A549 (cell line): ENCODE results near the gene COPS7A. TPM values are rescaled to one million over a fixed set of nuclear protein-coding genes. Genes with fewer than 3 reads are reported as not detected.
A peak's percentile ranks its signal among the peaks of the same experiment; 100 is the strongest.

Source experiments
- ATAC-seq, 2 experiments: fragments of 200-7000 bp in 1 of 2; fragments of >200 bp in 1 of 2; cut with Nextera tagmentation in 1 of 2; cut with Tn5 transposase in 1 of 2; 3 replicates each; pipeline versions ENCODE4 v1.8.0 to v1.9.1; 2018 to 2020; ENCODE audit warnings: mild to moderate bottlenecking in 1 of 2, moderate library complexity in 1 of 2
- CTCF ChIA-PET: fragments of 300-600 bp; sonication (Branson Sonifier 250); formaldehyde crosslinking; extraction: SDS; loops from one replicate; lab custom pipeline; 2021; ENCODE audit warnings: antibody characterized with exemption, inconsistent platforms; lab: Yijun Ruan, JAX
- POLR2A ChIA-PET: fragments of 350-600 bp; formaldehyde crosslinking; extraction: SDS; loops from one replicate; lab custom pipeline; 2021; ENCODE audit warnings: antibody characterized with exemption, inconsistent platforms; lab: Yijun Ruan, JAX
- DNase-seq, 2 experiments: peaks; one replicate each; pipeline versions ENCODE4 v3.0.0 to v3.0.0-alpha.2; 2011 to 2016; ENCODE audit warnings: low read depth in 1 of 2, low spot score in 1 of 2
- FAIRE-seq: peaks from 2 replicates; lab custom pipeline; 2011; peaks lifted over from hg19 to GRCh38; lab: Jason Lieb, UNC
- H3K27ac ChIP-seq, 2 experiments: fragments of >200 bp; sonication (Bioruptor Twin); formaldehyde crosslinking; 3 replicates each; pipeline ENCODE4 v1.5.1; 2016 to 2017
- H3K4me1 ChIP-seq: fragments of >200 bp; sonication (Bioruptor Twin); formaldehyde crosslinking; 3 replicates; pipeline ENCODE4 v1.6.1; 2016
- H3K4me2 ChIP-seq: fragments of >200 bp; sonication (Bioruptor Twin); formaldehyde crosslinking; 3 replicates; pipeline ENCODE4 v1.6.1; 2016
- H3K4me3 ChIP-seq: fragments of >200 bp; sonication (Bioruptor Twin); formaldehyde crosslinking; 3 replicates; pipeline ENCODE4 v1.5.1; 2016
- H3K9me3 ChIP-seq: fragments of >200 bp; sonication (Bioruptor Twin); formaldehyde crosslinking; 3 replicates; pipeline ENCODE4 v1.6.1; 2016
- ATOH8 ChIP-seq: fragments of 250-450 bp; sonication (Bioruptor Pico); IDR thresholded peaks from 2 replicates; pipeline ENCODE4 v1.5.0; 2020; ENCODE audit warnings: low read depth, mild to moderate bottlenecking, moderate library complexity
- BCL3 ChIP-seq: fragments of >200 bp; sonication (Bioruptor Twin); formaldehyde crosslinking; IDR thresholded peaks from 3 replicates; pipeline ENCODE4 v1.6.1; 2016
- BHLHE40 ChIP-seq: IDR thresholded peaks from 2 replicates; pipeline ENCODE4 v1.6.1; 2012; ENCODE audit warnings: low read depth, low read length, inconsistent platforms
- CBX8 ChIP-seq: fragments of 200-600 bp; sonication (generic); IDR thresholded peaks from 2 replicates; pipeline ENCODE4 v1.6.1; 2016
- CHD2 ChIP-seq: fragments of 150-350 bp; IDR thresholded peaks from 2 replicates; pipeline ENCODE4 v1.6.1; 2014; ENCODE audit warnings: low read length; ENCODE audit not compliant: partially characterized antibody
- E2F6 ChIP-seq: IDR thresholded peaks from 2 replicates; pipeline ENCODE4 v1.6.1; 2012; ENCODE audit warnings: low read depth, borderline replicate concordance
- EHF ChIP-seq: fragments of 250-450 bp; sonication (Bioruptor Pico); IDR thresholded peaks from 2 replicates; pipeline ENCODE4 v1.5.0; 2020; ENCODE audit warnings: mild to moderate bottlenecking
- FOSL2 ChIP-seq, 2 experiments: fragments of 450-650 bp in 1 of 2; fragments of >200 bp in 1 of 2; sonication (Bioruptor Twin) in 1 of 2; formaldehyde crosslinking; IDR thresholded peaks; 2 replicates each; pipeline versions ENCODE4 v1.5.0 to v1.6.1; 2016 to 2020; ENCODE audit warnings: mild to moderate bottlenecking in 1 of 2, moderate library complexity in 1 of 2
- GATA3 ChIP-seq: IDR thresholded peaks from 2 replicates; pipeline ENCODE4 v1.6.1; 2012; ENCODE audit warnings: borderline replicate concordance
- HOXB13 ChIP-seq: fragments of 250-450 bp; sonication (Bioruptor Pico); IDR thresholded peaks from 2 replicates; pipeline ENCODE4 v1.5.0; 2020; ENCODE audit warnings: low read depth, mild to moderate bottlenecking, moderate library complexity
- JUNB ChIP-seq: fragments of >200 bp; sonication (Bioruptor Twin); formaldehyde crosslinking; IDR thresholded peaks from 2 replicates; pipeline ENCODE4 v1.6.1; 2016
- KDM1A ChIP-seq: fragments of 200-600 bp; sonication (generic); IDR thresholded peaks from 2 replicates; pipeline ENCODE4 v1.6.1; 2016; ENCODE audit warnings: low read depth, mild to moderate bottlenecking
- MAFK ChIP-seq: fragments of 450-650 bp; IDR thresholded peaks from 2 replicates; pipeline ENCODE4 v1.6.1; 2014; ENCODE audit not compliant: partially characterized antibody
- MAX ChIP-seq: IDR thresholded peaks from 2 replicates; pipeline ENCODE4 v1.6.1; 2012
- MAZ ChIP-seq: fragments of 150-350 bp; IDR thresholded peaks from 2 replicates; pipeline ENCODE4 v1.6.1; 2014; ENCODE audit warnings: antibody characterized with exemption, low read depth, low read length, borderline replicate concordance
- NFE2L2 ChIP-seq: fragments of 150-350 bp; conservative IDR thresholded peaks from 2 replicates; pipeline ENCODE4 v1.6.1; 2014; ENCODE audit warnings: low read length
- NR3C1 ChIP-seq: fragments of >200 bp; sonication (Bioruptor Twin); formaldehyde crosslinking; IDR thresholded peaks from 3 replicates; pipeline ENCODE4 v1.6.1; 2017
- POLR2AphosphoS2 ChIP-seq: conservative IDR thresholded peaks from 2 replicates; pipeline ENCODE4 v1.6.1; 2012; ENCODE audit warnings: low read length, improper control_type of control experiment, inconsistent platforms
- RARB ChIP-seq: fragments of 250-450 bp; sonication (Bioruptor Pico); IDR thresholded peaks from 2 replicates; pipeline ENCODE4 v1.8.0; 2021; ENCODE audit warnings: mild to moderate bottlenecking, moderate library complexity
- REST ChIP-seq: fragments of 200-600 bp; sonication (generic); IDR thresholded peaks from 2 replicates; pipeline ENCODE4 v1.6.1; 2016; ENCODE audit warnings: antibody characterized with exemption, mild to moderate bottlenecking, moderate library complexity
- TFCP2L1 ChIP-seq: fragments of 250-450 bp; sonication (Bioruptor Pico); IDR thresholded peaks from 2 replicates; pipeline ENCODE4 v1.5.0; 2021; ENCODE audit warnings: mild to moderate bottlenecking
- USF2 ChIP-seq: fragments of 450-650 bp; IDR thresholded peaks from 2 replicates; pipeline ENCODE4 v1.6.1; 2014; ENCODE audit warnings: antibody characterized with exemption
- ZFP36 ChIP-seq: fragments of 450-650 bp; IDR thresholded peaks from 2 replicates; pipeline ENCODE4 v1.6.1; 2014; ENCODE audit warnings: borderline replicate concordance; ENCODE audit not compliant: partially characterized antibody
- WGBS: methylation state at CpG from one replicate; pipeline ENCODE4 v1.1.6; 2017; ENCODE audit errors: missing lambda C conversion rate; 5-methylcytosine and 5-hydroxymethylcytosine counted together
- polyA plus RNA-seq, 4 experiments: library from polyadenylated mRNA; depleted of rRNA in 3 of 4; stranded (reverse); fragments of >200 nt; fragmentation: RNase III in 1 of 4; extraction: RNeasy Plus Mini Kit Qiagen cat#74134 plus additional on column Dnase treatment in 1 of 4; gene quantifications; 2 replicates in 3 of 4; 3 replicates in 1 of 4; pipeline ENCODE4 v1.2.3, GENCODE V29; 2011 to 2017

The COPS7A gene
- polyA plus RNA-seq, 2 of the 4 experiments (the other 2 are of a cell fraction): 46.9 to 78.8 TPM

GRCh38 chr12:6759741-6760140 lies 35.9 kb downstream of the COPS7A start:
- FAIRE-seq (no peak), ATAC-seq (no peak), DNase-seq (no peak)
- no peak overlapping the region for H3K4me2 ChIP-seq
- ChIA-PET POLR2A (interaction anchor here (1.2 kb wide), 1 partner anchor 36 kb away, joined by 4 read pairs; the partner anchor contains the start of gene COPS7A), CTCF (interaction anchor here (0.5 to 13.7 kb wide), 5 partner anchors 18 to 131 kb away, joined by 3 to 670 read pairs (median 4); partner anchors contain the start of genes CD4, LAG3, P3H3 and PTMS)
- TF ChIP-seq EHF (CRISPR knock-in tag) (no peak), USF2 (no peak), NR3C1 (no peak), MAX (no peak), CHD2 (no peak), TFCP2L1 (no peak), FOSL2 (IDR thresholded peaks at IDR 0.05) (no peak), FOSL2 (CRISPR knock-in tag; IDR thresholded peaks at IDR 0.05) (no peak), MAZ (no peak)
- peaks cover 15% of the 10 kb centered on the region for H3K4me1 ChIP-seq
- H3K9me3 ChIP-seq: no peaks in the 10 kb centered on the region
- WGBS: 91% methylated on average over 5 of the region's 5 CpGs
- H3K27ac ChIP-seq: peak overlapping the region in 1 of 2 experiments; percentile 6; a peak in 2 of 6 replicates
- no peak overlapping the region for H3K4me3 ChIP-seq

GRCh38 chr12:6763380-6763779 lies 39.5 kb downstream of the COPS7A start:
- peaks cover 30% of the 10 kb centered on the region for H3K4me1 ChIP-seq
- H3K27ac ChIP-seq: peak overlapping the region; percentile 95 to 99
- peak overlapping the region; percentile 76 for H3K4me2 ChIP-seq
- 59% methylated on average over 4 of the region's 4 CpGs for WGBS
- H3K9me3 ChIP-seq: no peaks in the 10 kb centered on the region
- FAIRE-seq: no peak
- DNase-seq: no peak
- TF ChIP-seq RARB (CRISPR knock-in tag) (no peak), HOXB13 (CRISPR knock-in tag) (peak; percentile 64; the same call in 1 of the 2 replicates), MAX (peak; percentile 56), E2F6 (peak; percentile 81; the same call in 1 of the 2 replicates)
- CTCF ChIA-PET: interaction anchor here (0.5 to 13.7 kb wide), 4 partner anchors 10 to 217 kb away, joined by 3 to 670 read pairs (median 29); partner anchors contain the start of genes CD4, LAG3, MLF2 and PTMS
- POLR2A ChIA-PET: interaction anchor here (1.2 to 1.7 kb wide), 2 partner anchors 10 to 39 kb away, joined by 3 to 12 read pairs; partner anchors contain the start of genes COPS7A and MLF2
- peak overlapping the region; percentile 20 for H3K4me3 ChIP-seq
- no peak for ATAC-seq

- Histone ChIP-seq H3K27ac (peak overlapping the region; percentile 95 to 99), H3K4me1 (peaks cover 39% of the 10 kb centered on the region), H3K9me3 (no peaks in the 10 kb centered on the region), H3K4me2 (peak overlapping the region; percentile 86), H3K4me3 (peak overlapping the region; percentile 97)
- CTCF ChIA-PET: interaction anchor here (1.2 to 26.0 kb wide), 5 partner anchors 7 to 108 kb away, joined by 3 to 670 read pairs (median 55); partner anchors contain the start of genes CD4, LAG3, MLF2 and PTMS
- WGBS: under 1% methylated on average over 15 of the region's 16 CpGs
- ATAC-seq (peak; percentile 69 to 87), DNase-seq (peak; percentile 100), FAIRE-seq (peak; percentile 98)
- POLR2A ChIA-PET: interaction anchor here (1.2 to 5.1 kb wide), 3 partner anchors 10 to 40 kb away, joined by 3 to 118 read pairs (median 12); partner anchors contain the start of genes COPS7A and MLF2
- TF ChIP-seq BHLHE40: no peak
- no peak for TF ChIP-seq JUNB
- no peak for TF ChIP-seq BCL3
- TF ChIP-seq KDM1A: no peak
- TF ChIP-seq ZFP36: peak; percentile 99
- peak; percentile 30; the same call in 1 of the 2 replicates for TF ChIP-seq REST
- TF ChIP-seq NFE2L2: no peak
- no peak for TF ChIP-seq POLR2AphosphoS2
- peak; percentile 47; the same call in 1 of the 2 replicates for TF ChIP-seq GATA3
- TF ChIP-seq ATOH8 (CRISPR knock-in tag): no peak
- no peak for TF ChIP-seq MAFK
- no peak for TF ChIP-seq CHD2
- no peak for TF ChIP-seq CBX8
Measured at GRCh38 chr12:6764011-6764828, 40.4 kb downstream of the COPS7A start.
